DLD1 (cell line): ENCODE data around the gene ALKBH3.

Source experiments
- in situ Hi-C: cut with HindIII; loops from 2 replicates; pipeline ENCODE4 v1.10.0; 2017; ENCODE audit warnings: low sequenced_read_pairs

Gene ALKBH3

GRCh38 chr11:43894546-43894945 lies 13.9 kb downstream of the ALKBH3 start:
- in situ Hi-C loops: no loop called here

- in situ Hi-C loops: no loop called here
Measured at GRCh38 chr11:43895601-43896000, 15.0 kb downstream of the ALKBH3 start.

GRCh38 chr11:43898574-43898973 lies 17.9 kb downstream of the ALKBH3 start:
- in situ Hi-C loops: no loop called here

GRCh38 chr11:43899094-43899493 lies 18.5 kb downstream of the ALKBH3 start:
- in situ Hi-C loops: no loop called here

- in situ Hi-C loops: no loop called here
Measured at GRCh38 chr11:43901551-43901950, 20.9 kb downstream of the ALKBH3 start.

GRCh38 chr11:43903078-43903477 lies 22.4 kb downstream of the ALKBH3 start:
- in situ Hi-C loops: no loop called here

GRCh38 chr11:43903969-43904368 lies 23.3 kb downstream of the ALKBH3 start:
- in situ Hi-C loops: no loop called here

GRCh38 chr11:43904742-43905535 lies 24.3 kb downstream of the ALKBH3 start:
- in situ Hi-C loops: no loop called here

GRCh38 chr11:43905813-43906241 lies 25.2 kb downstream of the ALKBH3 start:
- in situ Hi-C loops: no loop called here

- in situ Hi-C loops: no loop called here
Measured at GRCh38 chr11:43907028-43907975, 26.7 kb downstream of the ALKBH3 start.

- in situ Hi-C loops: no loop called here
Measured at GRCh38 chr11:43908191-43908590, 27.6 kb downstream of the ALKBH3 start.

- in situ Hi-C loops: no loop called here
Measured at GRCh38 chr11:43908683-43909082, 28.1 kb downstream of the ALKBH3 start.

- in situ Hi-C loops: no loop called here
Measured at GRCh38 chr11:43913829-43914380, 33.3 kb downstream of the ALKBH3 start.

- in situ Hi-C loops: no loop called here
Measured at GRCh38 chr11:43914466-43914865, 33.8 kb downstream of the ALKBH3 start.

- in situ Hi-C loops: no loop called here
Measured at GRCh38 chr11:43916621-43917020, 36.0 kb downstream of the ALKBH3 start.

- in situ Hi-C loops: no loop called here
Measured at GRCh38 chr11:43917851-43918250, 37.2 kb downstream of the ALKBH3 start.

GRCh38 chr11:43918662-43919061 lies 38.0 kb downstream of the ALKBH3 start:
- in situ Hi-C loops: no loop called here

- in situ Hi-C loops: no loop called here
Measured at GRCh38 chr11:43919852-43920597, 39.4 kb downstream of the ALKBH3 start.

- in situ Hi-C loops: no loop called here
Measured at GRCh38 chr11:43920598-43921419, 40.2 kb downstream of the ALKBH3 start.
